Right cardiac atrium (tissue), 5 donors: ENCODE data around the gene CEACAM5. TPM values are rescaled to one million over a fixed set of nuclear protein-coding genes. Genes with fewer than 3 reads are reported as not detected.

ENCODE experiments used
- ATAC-seq, 2 donors: fragments of 200-7000 bp; cut with Tn5 transposase; one replicate each; pipeline versions ENCODE4 v1.8.0 to v1.9.1; 2020; ENCODE audit warnings: moderate library complexity in 2 of 2, mild to moderate bottlenecking in 1 of 2
- DNase-seq, 3 donors: peaks; one replicate each; pipeline ENCODE4 v3.0.0-alpha.2; 2020
- H3K27ac ChIP-seq: one replicate; pipeline ENCODE4 v1.5.1; 2013; ENCODE audit warnings: mild to moderate bottlenecking, low read length, control low read depth, moderate library complexity
- H3K27me3 ChIP-seq: one replicate; pipeline ENCODE4 v1.6.1; 2013; ENCODE audit not compliant: control insufficient read depth, insufficient read depth
- H3K4me1 ChIP-seq: one replicate; pipeline ENCODE4 v1.6.1; 2013; ENCODE audit warnings: low read length; ENCODE audit not compliant: control insufficient read depth, insufficient read depth
- H3K4me3 ChIP-seq: one replicate; pipeline ENCODE4 v1.5.1; 2013; ENCODE audit warnings: low read length, control low read depth
- H3K9me3 ChIP-seq: one replicate; pipeline ENCODE4 v1.6.1; 2013; ENCODE audit warnings: low read length; ENCODE audit not compliant: control insufficient read depth
- WGBS: extraction: QIAGEN DNeasy Blood & Tissue Kit; methylation state at CpG from one replicate; pipeline ENCODE4 v1.1.7; 2013; 5-methylcytosine and 5-hydroxymethylcytosine counted together
- intact Hi-C, 4 donors: fragments of 100-400 bp; cut with DNase I; formaldehyde crosslinking; loops; one replicate each; pipeline versions ENCODE4 v1.11.0 to v1.14.0; 2022 to 2023
- long read RNA-seq, 4 donors: library from polyadenylated mRNA; unstranded; transcript quantifications; one replicate each; pipeline ENCODE4 v2.0.0, GENCODE V29; 2020 to 2021
- polyA plus RNA-seq: library from polyadenylated mRNA; stranded (reverse); fragments of 200-250 nt; gene quantifications from one replicate; pipeline ENCODE4 v1.2.3, GENCODE V29; 2013
- total RNA-seq, 4 donors: library from RNA; stranded (reverse); fragmentation: NEBNext Ultra II Directional; extraction: Animal tissue kit (Norgen Biotek cat#: 25700); gene quantifications; one replicate each; pipeline ENCODE4 v1.2.1, GENCODE V29; 2021
- donor health status: healthy with polysubstance abuse.
- donor health status: DM: no; HTN: yes; CAD: no.
- donor health status: DM: no; HTN: no; CAD: no.
- donor health status: DM: no; HTN: yes; CAD: no; lungs with severe emphysema.
- donor health status: DM: yes; HTN: yes; CAD: no.

CEACAM5 gene
- total RNA-seq (not detected), polyA plus RNA-seq (0.07 TPM)
- long read RNA-seq, donor 1: 0 reads
- long read RNA-seq, donor 2: 0 reads
- long read RNA-seq, donor 3: 0 reads
- long read RNA-seq, donor 4: 0 reads

DNA sequence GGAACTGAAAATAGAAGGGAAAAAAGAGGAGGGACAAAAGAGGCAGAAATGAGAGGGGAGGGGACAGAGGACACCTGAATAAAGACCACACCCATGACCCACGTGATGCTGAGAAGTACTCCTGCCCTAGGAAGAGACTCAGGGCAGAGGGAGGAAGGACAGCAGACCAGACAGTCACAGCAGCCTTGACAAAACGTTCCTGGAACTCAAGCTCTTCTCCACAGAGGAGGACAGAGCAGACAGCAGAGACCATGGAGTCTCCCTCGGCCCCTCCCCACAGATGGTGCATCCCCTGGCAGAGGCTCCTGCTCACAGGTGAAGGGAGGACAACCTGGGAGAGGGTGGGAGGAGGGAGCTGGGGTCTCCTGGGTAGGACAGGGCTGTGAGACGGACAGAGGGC lies at the start of gene CEACAM5:
TSS of gene CEACAM5 (plus strand) at position 146 of the 400 bp plus-strand sequence. CDS start at position 252, 106 bp downstream.
- DNase-seq (no peak), ATAC-seq (no peak)
- Histone ChIP-seq H3K4me3 (no peak within 1 kb of the TSS), H3K4me1 (no peaks in the 10 kb centered on the region), H3K27ac (no peak within 1 kb of the TSS), H3K27me3 (no peaks in the 10 kb centered on the region), H3K9me3 (no peaks in the 10 kb centered on the region)
- intact Hi-C loops: no loop called here
- 37% methylated on average over 4 of the region's 4 CpGs for WGBS

DNA sequence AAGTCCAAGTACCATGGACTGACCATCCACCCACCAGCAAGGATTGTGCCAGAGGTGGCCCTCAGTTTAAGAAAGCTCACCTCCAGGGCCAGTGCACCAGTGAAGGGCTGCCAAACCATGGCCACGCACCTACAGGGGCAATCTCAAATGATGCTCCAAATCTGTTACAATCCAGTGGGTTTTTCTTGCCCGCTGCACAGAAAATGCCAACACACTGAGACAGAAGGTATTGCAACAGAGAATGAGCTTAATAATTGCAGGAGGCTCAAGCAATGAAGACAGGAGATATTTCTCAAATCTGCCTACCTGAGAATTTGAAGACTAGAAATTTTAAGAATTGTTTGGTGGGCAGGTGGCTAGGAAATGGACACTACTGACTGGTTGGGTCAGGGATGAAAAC lies 42.4 kb upstream of the CEACAM5 start:
- WGBS: 68% methylated on average over 2 of the region's 2 CpGs
- intact Hi-C loops: no loop called here

DNA sequence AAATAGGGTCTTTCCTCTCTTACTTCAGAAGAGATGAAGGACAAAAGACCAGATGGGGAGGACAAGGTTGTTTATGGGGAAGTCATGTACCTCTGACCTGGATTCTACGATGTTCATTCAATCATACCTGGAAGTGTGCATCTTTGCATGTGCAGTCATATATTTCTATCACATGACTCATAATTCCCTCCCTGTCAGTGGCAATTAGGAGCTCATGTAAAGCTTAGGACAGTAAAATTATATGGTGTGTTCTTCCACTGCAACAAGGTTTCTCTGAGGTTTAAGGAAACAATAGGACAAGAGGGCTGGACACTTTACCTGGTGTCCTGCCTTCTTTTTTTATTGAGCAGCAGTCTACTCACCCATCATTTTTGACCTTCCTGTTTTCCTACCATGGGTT lies 40.1 kb upstream of the CEACAM5 start:
- no peak for ATAC-seq
- 76% methylated on average over 1 of the region's 1 CpG for WGBS
- Histone ChIP-seq H3K4me3 (no peak overlapping the region), H3K27ac (no peak overlapping the region), H3K9me3 (peaks cover 3% of the 10 kb centered on the region), H3K27me3 (no peaks in the 10 kb centered on the region), H3K4me1 (no peaks in the 10 kb centered on the region)
- intact Hi-C loops: no loop called here
- no peak for DNase-seq

More for the DNA sequence above, 42.4 kb upstream of the CEACAM5 start:
- Histone ChIP-seq H3K4me3 (no peak overlapping the region), H3K4me1 (no peaks in the 10 kb centered on the region), H3K27me3 (no peaks in the 10 kb centered on the region), H3K9me3 (peaks cover 3% of the 10 kb centered on the region), H3K27ac (no peak overlapping the region)
- ATAC-seq (no peak), DNase-seq (no peak)

DNA sequence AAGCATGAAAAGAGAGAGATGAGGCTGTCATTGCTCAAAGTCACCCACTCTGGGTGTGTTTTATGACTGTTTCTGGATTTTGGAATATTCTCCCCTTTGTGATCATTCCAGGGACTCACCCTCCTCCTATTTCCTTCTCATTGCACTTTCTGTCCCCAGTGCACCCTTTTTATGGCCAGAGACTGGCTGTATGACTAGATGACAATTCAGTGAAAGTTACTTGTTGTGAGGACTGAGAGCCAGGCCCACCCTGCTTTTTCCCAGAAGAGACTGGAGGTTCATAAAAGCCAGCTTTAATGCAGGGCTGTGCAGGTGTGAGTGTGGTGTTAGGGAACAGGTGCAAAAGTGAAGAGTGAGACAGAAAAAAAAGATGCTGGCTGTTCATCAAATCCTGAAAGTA lies 37.7 kb upstream of the CEACAM5 start:
- ATAC-seq (no peak), DNase-seq (no peak)
- no peaks in the 10 kb centered on the region for H3K4me1 ChIP-seq
- peaks cover 3% of the 10 kb centered on the region for H3K9me3 ChIP-seq
- H3K27ac ChIP-seq: no peak overlapping the region
- H3K4me3 ChIP-seq: no peak overlapping the region
- intact Hi-C loops: no loop called here
- no peaks in the 10 kb centered on the region for H3K27me3 ChIP-seq

DNA sequence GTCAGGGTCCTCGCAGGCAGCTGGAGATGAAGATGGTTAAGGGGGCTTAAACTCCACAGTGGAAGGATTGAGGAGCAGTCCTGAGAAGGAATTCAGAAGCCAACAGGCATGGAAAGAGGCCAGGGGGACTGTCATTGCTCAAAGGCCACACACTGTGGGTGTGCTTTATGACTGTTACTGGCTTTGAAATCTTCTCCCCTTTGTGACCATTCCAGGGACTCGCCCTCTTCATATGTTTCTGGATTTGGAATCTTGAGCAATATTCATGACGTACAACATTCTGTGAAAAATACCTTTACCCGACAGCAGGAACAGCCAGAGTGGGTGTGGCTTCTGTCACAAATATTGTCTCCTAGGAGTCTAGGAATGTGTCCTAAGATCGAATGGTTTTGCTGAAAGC lies 36.9 kb upstream of the CEACAM5 start:
- ATAC-seq (no peak), DNase-seq (no peak)
- 71% methylated on average over 5 of the region's 5 CpGs for WGBS
- intact Hi-C loops: no loop called here
- no peaks in the 10 kb centered on the region for H3K9me3 ChIP-seq
- H3K4me3 ChIP-seq: no peak overlapping the region
- H3K4me1 ChIP-seq: no peaks in the 10 kb centered on the region
- H3K27me3 ChIP-seq: no peaks in the 10 kb centered on the region
- H3K27ac ChIP-seq: no peak overlapping the region

DNA sequence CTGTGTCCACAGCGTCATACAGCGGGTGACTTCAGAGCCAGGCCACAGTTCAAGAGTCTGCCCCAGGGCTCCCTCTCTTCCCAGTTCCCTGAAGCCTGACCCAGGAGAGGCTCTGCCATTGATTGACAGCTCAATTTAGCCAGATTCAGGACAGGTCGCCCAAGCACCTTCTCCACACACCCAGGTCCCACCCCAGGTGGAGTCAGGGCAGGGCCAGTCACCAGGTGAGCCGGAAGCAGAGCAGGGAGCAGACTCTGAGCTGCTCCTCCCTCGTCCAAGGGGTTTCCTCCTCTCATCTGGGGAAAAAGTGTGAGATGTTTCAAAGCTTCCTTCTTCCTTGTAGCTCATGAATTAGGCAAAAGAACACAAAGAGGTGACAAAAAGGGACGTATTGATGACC lies 26.0 kb upstream of the CEACAM5 start:
- 42% methylated on average over 6 of the region's 6 CpGs for WGBS
- H3K27me3 ChIP-seq: peaks cover 4% of the 10 kb centered on the region
- H3K27ac ChIP-seq: no peak overlapping the region

DNA sequence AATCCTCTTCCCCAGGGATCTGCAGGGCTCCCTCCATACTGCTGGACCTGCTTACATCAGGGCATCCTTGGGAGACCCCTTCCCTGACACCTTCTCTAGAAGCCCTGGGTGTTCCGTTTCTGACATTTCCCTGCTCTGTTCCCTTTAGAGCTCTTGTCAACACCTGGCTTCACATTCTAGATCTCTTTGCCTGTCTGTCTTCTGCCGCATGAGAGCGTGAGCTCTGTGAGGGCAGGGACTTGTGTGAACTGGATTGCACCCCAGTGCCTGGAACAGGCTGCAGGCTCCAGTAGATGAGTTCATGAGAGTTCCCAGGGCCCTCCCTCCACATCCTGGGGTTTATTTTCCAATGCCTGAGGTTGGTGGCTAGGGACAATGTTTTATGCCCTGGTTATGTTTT lies 21.0 kb upstream of the CEACAM5 start:
- no peak overlapping the region for H3K4me3 ChIP-seq
- DNase-seq (no peak), ATAC-seq (no peak)
- 78% methylated on average over 3 of the region's 3 CpGs for WGBS
- H3K27me3 ChIP-seq: no peaks in the 10 kb centered on the region
- intact Hi-C loops: no loop called here
- peaks cover 4% of the 10 kb centered on the region for H3K9me3 ChIP-seq
- no peaks in the 10 kb centered on the region for H3K4me1 ChIP-seq
- H3K27ac ChIP-seq: no peak overlapping the region

More for the DNA sequence above, 26.0 kb upstream of the CEACAM5 start:
- DNase-seq (no peak), ATAC-seq (no peak)
- Histone ChIP-seq H3K4me1 (no peaks in the 10 kb centered on the region), H3K4me3 (no peak overlapping the region), H3K9me3 (peaks cover 4% of the 10 kb centered on the region)
- intact Hi-C loops: no loop called here

DNA sequence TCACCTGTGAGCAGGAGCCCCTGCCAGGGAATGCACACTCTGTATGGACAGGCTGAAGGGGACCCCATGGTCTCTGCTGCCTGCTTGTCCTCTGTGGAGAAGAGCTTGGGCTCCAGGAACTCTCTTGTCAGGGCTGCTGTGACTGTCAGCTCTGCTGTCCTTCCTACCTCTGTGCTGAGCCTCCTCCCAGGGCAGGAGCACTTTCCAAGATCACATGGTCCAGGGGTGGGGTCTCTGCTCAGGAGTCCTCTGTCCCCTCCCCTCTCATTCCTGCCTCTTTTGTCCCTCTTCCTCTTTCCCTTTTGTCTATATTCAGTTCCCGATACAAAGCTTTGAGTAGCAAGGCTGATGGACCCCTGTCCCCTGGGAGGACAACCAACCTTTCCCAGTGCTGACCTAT lies 20.3 kb upstream of the CEACAM5 start, which contains the start of gene CEACAM7:
TSS of gene CEACAM7 (minus strand) at position 173 of the 400 bp plus-strand sequence. CDS start at position 68, 105 bp downstream.
- no peak for ATAC-seq
- intact Hi-C loops: no loop called here

DNA sequence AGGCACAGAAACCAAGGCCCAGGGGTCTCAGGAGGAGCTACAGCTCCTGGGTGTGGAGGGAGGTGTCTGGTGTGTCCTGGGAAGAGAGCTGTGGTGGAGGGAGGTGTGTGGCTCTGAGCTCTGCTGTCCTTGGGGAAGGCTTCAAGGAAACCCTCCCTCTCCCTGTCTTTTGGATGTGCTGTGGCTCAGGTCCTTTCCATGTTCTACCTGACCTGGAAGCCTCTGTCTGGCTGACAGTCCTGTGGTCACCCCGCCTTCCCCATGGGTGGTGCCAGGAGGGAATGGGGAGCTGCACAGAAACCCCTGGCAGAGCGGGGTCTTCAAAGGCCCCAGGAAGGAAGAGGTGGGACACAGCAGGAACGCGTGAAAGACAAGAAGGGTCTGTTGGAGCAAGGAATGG lies 19.7 kb upstream of the CEACAM5 start:
- intact Hi-C loops: no loop called here
- no peak for DNase-seq
- Histone ChIP-seq H3K27me3 (no peaks in the 10 kb centered on the region), H3K27ac (no peak overlapping the region), H3K9me3 (peaks cover under 1% of the 10 kb centered on the region), H3K4me1 (no peaks in the 10 kb centered on the region), H3K4me3 (no peak overlapping the region)
- WGBS: 68% methylated on average over 4 of the region's 4 CpGs
- ATAC-seq: no peak

More for the DNA sequence above, 20.3 kb upstream of the CEACAM5 start, which contains the start of gene CEACAM7:
- peaks cover 4% of the 10 kb centered on the region for H3K9me3 ChIP-seq
- no peaks in the 10 kb centered on the region for H3K27me3 ChIP-seq
- 63% methylated on average over 1 of the region's 1 CpG for WGBS
- DNase-seq: no peak
- H3K4me1 ChIP-seq: no peaks in the 10 kb centered on the region
- no peak within 1 kb of the TSS for H3K4me3 ChIP-seq
- H3K27ac ChIP-seq: no peak within 1 kb of the TSS

DNA sequence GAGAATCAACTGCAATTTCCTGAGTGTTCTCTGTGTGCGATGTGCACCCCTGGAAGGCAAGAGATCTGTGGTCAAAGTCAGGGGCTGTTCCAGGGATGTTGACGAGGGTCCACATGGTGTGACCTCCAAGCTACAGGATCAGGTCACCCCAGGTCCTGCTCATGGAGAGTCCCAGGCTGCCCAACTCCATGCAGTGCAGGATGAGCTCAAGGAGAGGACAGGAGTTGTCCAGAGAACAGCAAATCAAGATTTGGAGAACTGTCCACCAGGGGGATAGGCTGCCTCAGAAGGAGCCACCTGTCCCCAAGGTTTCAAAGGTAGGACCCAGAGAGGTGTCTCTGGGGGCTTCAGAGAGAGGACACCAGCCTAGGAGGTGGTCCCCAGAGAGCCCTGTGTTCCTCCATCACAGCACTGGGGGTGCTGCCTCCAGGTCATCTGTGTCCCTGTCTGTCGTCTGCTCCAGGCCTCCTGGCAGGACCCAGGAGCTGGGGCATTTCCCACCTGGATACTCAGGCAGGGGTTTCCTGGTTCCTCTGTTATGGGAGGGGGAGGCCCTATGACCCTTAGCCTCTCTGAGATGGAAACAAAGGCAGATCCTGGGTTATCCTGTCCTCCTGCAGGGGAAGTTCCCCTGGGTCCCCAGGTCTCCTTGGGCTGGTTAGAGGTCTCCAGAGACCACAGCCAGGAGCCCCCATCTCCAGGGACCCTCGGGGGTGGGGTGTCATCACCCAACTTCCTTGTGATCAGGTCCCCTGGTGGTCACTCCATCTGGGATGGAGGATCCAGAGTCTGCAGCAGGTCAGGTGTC lies 18.2 kb upstream of the CEACAM5 start:
- no peak for DNase-seq
- intact Hi-C loops: no loop called here
- Histone ChIP-seq H3K9me3 (no peaks in the 10 kb centered on the region), H3K27me3 (no peaks in the 10 kb centered on the region), H3K4me3 (no peak overlapping the region), H3K27ac (no peak overlapping the region), H3K4me1 (no peaks in the 10 kb centered on the region)
- 62% methylated on average over 4 of the region's 4 CpGs for WGBS
- ATAC-seq: no peak

DNA sequence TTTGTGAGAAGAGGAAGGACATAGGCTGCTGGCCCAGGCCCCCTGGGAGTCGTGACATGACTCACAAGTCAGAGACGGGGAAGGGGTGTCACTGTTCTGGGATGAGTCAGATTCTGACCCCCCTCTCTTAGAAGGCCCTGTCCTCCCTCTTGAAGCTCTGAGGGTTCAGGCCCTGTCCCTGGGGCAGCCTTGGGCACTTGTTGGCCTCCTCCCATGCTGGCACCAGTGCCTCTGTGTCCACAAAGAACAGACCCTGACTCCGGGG lies 17.7 kb upstream of the CEACAM5 start:
- intact Hi-C loops: no loop called here
- no peaks in the 10 kb centered on the region for H3K4me1 ChIP-seq
- no peak for DNase-seq
- ATAC-seq: no peak
- 74% methylated on average over 3 of the region's 3 CpGs for WGBS
- H3K27me3 ChIP-seq: no peaks in the 10 kb centered on the region
- H3K27ac ChIP-seq: no peak overlapping the region
- H3K9me3 ChIP-seq: no peaks in the 10 kb centered on the region
- H3K4me3 ChIP-seq: no peak overlapping the region
